ENCODE results near the gene TMEM147. TPM values are rescaled to one million over a fixed set of nuclear protein-coding genes. Genes with fewer than 3 reads are reported as not detected.
A peak's percentile ranks its signal among the peaks of the same experiment; 100 is the strongest.

The TMEM147 gene
- total RNA-seq, 1 experiment from 2014 or later = 157 TPM

GRCh38 chr19:35498220-35498619, 47.2 kb upstream of the TMEM147 start:
- intact Hi-C loops (cut with micrococcal nuclease; ENCODE audit: unreplicated experiment) = loop anchor here (10.0 kb wide), 1 partner anchor 143 kb away; the partner anchor contains the start of gene FFAR3
- BruUV-seq (replicated peaks) = no TSS peak
- no peaks in the 10 kb centered on the region for H3K36me3 ChIP-seq (ENCODE audit: control insufficient read depth, insufficient read depth, low read length)

DNA sequence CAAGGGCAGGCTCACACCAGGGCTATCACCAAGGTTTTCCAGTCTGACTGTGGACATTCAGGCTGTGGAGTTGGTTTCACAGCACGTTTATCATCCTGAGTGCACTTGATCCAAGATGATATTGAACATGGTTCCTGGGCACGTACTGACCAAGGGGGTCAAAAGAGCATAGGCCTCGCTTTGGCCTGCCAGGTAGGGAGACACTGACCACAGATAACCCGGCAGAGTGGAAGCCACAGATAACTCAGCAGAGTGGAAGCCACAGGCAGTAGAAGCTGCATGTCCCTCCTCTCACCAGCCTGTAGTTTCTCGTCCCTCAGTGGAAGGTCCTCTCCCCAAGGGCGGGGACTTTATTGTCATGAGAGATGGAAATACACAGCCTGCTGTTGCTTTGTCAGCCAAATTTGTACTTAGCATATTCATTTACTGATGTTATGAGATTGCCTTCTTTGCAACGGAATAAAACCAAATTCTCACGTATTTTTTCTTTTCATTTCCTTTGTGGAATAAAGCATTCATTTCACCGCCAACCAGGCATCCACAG, 46.4 kb upstream of the TMEM147 start:
- ChIA-PET POLR2A (no interaction called here), CTCF (no interaction called here)
- no peak for ATAC-seq
- Histone ChIP-seq H3K27me3 (ENCODE audit: control insufficient read depth, insufficient read depth, low read length) (no peaks in the 10 kb centered on the region), H3K9me3 (ENCODE audit: control insufficient read depth, insufficient read depth, low read depth, low read length) (no peaks in the 10 kb centered on the region), H3K36me3 (ENCODE audit: control insufficient read depth, insufficient read depth, low read length) (no peaks in the 10 kb centered on the region), H3K4me3 (ENCODE audit: low read depth in 2 of 2, low read length in 2 of 2) (no peak overlapping the region), H3K27ac (ENCODE audit: low read length) (no peak overlapping the region), H3K4me1 (ENCODE audit: control insufficient read depth, insufficient read depth, low read length) (no peaks in the 10 kb centered on the region)
- no peak for DNase-seq (ENCODE audit: low read depth, low spot score)
- in situ Hi-C loops (cut with HindIII; ENCODE audit: low pct_unique_long_range_greater_than_20kb, low sequenced_read_pairs) (no loop called here), intact Hi-C loops (cut with micrococcal nuclease; ENCODE audit: unreplicated experiment) (loop anchor here (10.0 kb wide), 1 partner anchor 144 kb away; the partner anchor contains the start of gene FFAR3)
- BruUV-seq (replicated peaks) = no TSS peak
- no peak for TF ChIP-seq SIN3A (IDR thresholded peaks at IDR 0.05; ENCODE audit: borderline replicate concordance, insufficient read depth, low read depth, low read length)
- TF ChIP-seq TCF7L2 (IDR thresholded peaks at IDR 0.05; ENCODE audit: low read depth, low read length) = peak; percentile 9; the same call in 1 of the 2 replicates

More at GRCh38 chr19:35498220-35498619, 47.2 kb upstream of the TMEM147 start:
- no peaks in the 10 kb centered on the region for H3K27me3 ChIP-seq (ENCODE audit: control insufficient read depth, insufficient read depth, low read length)
- ATAC-seq = no peak
- in situ Hi-C loops (cut with HindIII; ENCODE audit: low pct_unique_long_range_greater_than_20kb, low sequenced_read_pairs) = no loop called here
- H3K4me1 ChIP-seq (ENCODE audit: control insufficient read depth, insufficient read depth, low read length) = no peaks in the 10 kb centered on the region
- ChIA-PET POLR2A (no interaction called here), CTCF (no interaction called here)
- no peak overlapping the region for H3K27ac ChIP-seq (ENCODE audit: low read length)
- no peak overlapping the region for H3K4me3 ChIP-seq (ENCODE audit: low read depth in 2 of 2, low read length in 2 of 2)
- no peak for TF ChIP-seq TCF7L2 (IDR thresholded peaks at IDR 0.05; ENCODE audit: low read depth, low read length)
- no peak for TF ChIP-seq POLR2AphosphoS5 (IDR thresholded peaks at IDR 0.05; ENCODE audit: low read depth, low read length)
- TF ChIP-seq CTCF (IDR thresholded peaks at IDR 0.05) = no peak
- no peak for TF ChIP-seq SIN3A (IDR thresholded peaks at IDR 0.05; ENCODE audit: borderline replicate concordance, insufficient read depth, low read depth, low read length)
- TF ChIP-seq, protein P1, sequence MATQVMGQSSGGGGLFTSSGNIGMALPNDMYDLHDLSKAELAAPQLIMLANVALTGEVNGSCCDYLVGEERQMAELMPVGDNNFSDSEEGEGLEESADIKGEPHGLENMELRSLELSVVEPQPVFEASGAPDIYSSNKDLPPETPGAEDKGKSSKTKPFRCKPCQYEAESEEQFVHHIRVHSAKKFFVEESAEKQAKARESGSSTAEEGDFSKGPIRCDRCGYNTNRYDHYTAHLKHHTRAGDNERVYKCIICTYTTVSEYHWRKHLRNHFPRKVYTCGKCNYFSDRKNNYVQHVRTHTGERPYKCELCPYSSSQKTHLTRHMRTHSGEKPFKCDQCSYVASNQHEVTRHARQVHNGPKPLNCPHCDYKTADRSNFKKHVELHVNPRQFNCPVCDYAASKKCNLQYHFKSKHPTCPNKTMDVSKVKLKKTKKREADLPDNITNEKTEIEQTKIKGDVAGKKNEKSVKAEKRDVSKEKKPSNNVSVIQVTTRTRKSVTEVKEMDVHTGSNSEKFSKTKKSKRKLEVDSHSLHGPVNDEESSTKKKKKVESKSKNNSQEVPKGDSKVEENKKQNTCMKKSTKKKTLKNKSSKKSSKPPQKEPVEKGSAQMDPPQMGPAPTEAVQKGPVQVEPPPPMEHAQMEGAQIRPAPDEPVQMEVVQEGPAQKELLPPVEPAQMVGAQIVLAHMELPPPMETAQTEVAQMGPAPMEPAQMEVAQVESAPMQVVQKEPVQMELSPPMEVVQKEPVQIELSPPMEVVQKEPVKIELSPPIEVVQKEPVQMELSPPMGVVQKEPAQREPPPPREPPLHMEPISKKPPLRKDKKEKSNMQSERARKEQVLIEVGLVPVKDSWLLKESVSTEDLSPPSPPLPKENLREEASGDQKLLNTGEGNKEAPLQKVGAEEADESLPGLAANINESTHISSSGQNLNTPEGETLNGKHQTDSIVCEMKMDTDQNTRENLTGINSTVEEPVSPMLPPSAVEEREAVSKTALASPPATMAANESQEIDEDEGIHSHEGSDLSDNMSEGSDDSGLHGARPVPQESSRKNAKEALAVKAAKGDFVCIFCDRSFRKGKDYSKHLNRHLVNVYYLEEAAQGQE (IDR thresholded peaks at IDR 0.05; ENCODE audit: insufficient read depth in 1 of 2, low read depth in 2 of 2, low read length in 1 of 2) = no peak
- H3K9me3 ChIP-seq (ENCODE audit: control insufficient read depth, insufficient read depth, low read depth, low read length) = no peaks in the 10 kb centered on the region
- no peak for DNase-seq (ENCODE audit: low read depth, low spot score)

- intact Hi-C loops (cut with micrococcal nuclease; ENCODE audit: unreplicated experiment) = no loop called here
- no peaks in the 10 kb centered on the region for H3K4me1 ChIP-seq (ENCODE audit: control insufficient read depth, insufficient read depth, low read length)
- DNase-seq (ENCODE audit: low read depth, low spot score) (no peak), ATAC-seq (no peak)
- no peak overlapping the region for H3K27ac ChIP-seq (ENCODE audit: low read length)
- H3K36me3 ChIP-seq (ENCODE audit: control insufficient read depth, insufficient read depth, low read length) = no peaks in the 10 kb centered on the region
- in situ Hi-C loops (cut with HindIII; ENCODE audit: low pct_unique_long_range_greater_than_20kb, low sequenced_read_pairs) = no loop called here
- ChIA-PET POLR2A (no interaction called here), CTCF (no interaction called here)
- BruUV-seq (replicated peaks) = no TSS peak
- no peak overlapping the region for H3K4me3 ChIP-seq (ENCODE audit: low read depth in 2 of 2, low read length in 2 of 2)
- TF ChIP-seq POLR2AphosphoS5 (IDR thresholded peaks at IDR 0.05; ENCODE audit: low read depth, low read length) = no peak
- TF ChIP-seq TCF7L2 (IDR thresholded peaks at IDR 0.05; ENCODE audit: low read depth, low read length) = no peak
- TF ChIP-seq SIN3A (IDR thresholded peaks at IDR 0.05; ENCODE audit: borderline replicate concordance, insufficient read depth, low read depth, low read length) = no peak
- no peak for TF ChIP-seq CTCF (IDR thresholded peaks at IDR 0.05)
- TF ChIP-seq, protein P1 (IDR thresholded peaks at IDR 0.05; ENCODE audit: insufficient read depth in 1 of 2, low read depth in 2 of 2, low read length in 1 of 2) = no peak
- H3K27me3 ChIP-seq (ENCODE audit: control insufficient read depth, insufficient read depth, low read length) = peaks cover 4% of the 10 kb centered on the region; the same call in 1 of the 2 replicates
- H3K9me3 ChIP-seq (ENCODE audit: control insufficient read depth, insufficient read depth, low read depth, low read length) = no peaks in the 10 kb centered on the region
Observed at GRCh38 chr19:35500611-35501010, 44.8 kb upstream of the TMEM147 start.

Measured in Panc1 (cell line).